Epithelial cell of proximal tubule (primary cell): ENCODE measurements around the gene ST8SIA2. TPM values are rescaled to one million over a fixed set of nuclear protein-coding genes. Genes with fewer than 3 reads are reported as not detected.

Source experiments
- DNase-seq: peaks from one replicate; pipeline ENCODE4 v3.0.0-alpha.2; 2011; ENCODE audit warnings: low read depth
- H3K4me3 ChIP-seq: 2 replicates; pipeline ENCODE4 v1.5.1; 2011; ENCODE audit warnings: low read depth, mild to moderate bottlenecking, low read length
- CTCF ChIP-seq: conservative IDR thresholded peaks from 2 replicates; pipeline ENCODE4 v1.5.1; 2012; ENCODE audit warnings: low read depth, mild to moderate bottlenecking, low read length
- total RNA-seq: library from RNA; depleted of rRNA; stranded (reverse); fragments of >200 nt; gene quantifications from 2 replicates; pipeline ENCODE4 v1.2.3, GENCODE V29; 2015

Gene ST8SIA2
- total RNA-seq, 1 donor from 2014 or later = 6.3 TPM

GRCh38 chr15:92413510-92413909 is 19.8 kb downstream of the ST8SIA2 start:
- no peak overlapping the region for H3K4me3 ChIP-seq
- no peak for TF ChIP-seq CTCF
- DNase-seq = no peak

GRCh38 chr15:92415639-92416297 is 22.1 kb downstream of the ST8SIA2 start:
- no peak for DNase-seq
- no peak overlapping the region for H3K4me3 ChIP-seq
- no peak for TF ChIP-seq CTCF

- no peak for TF ChIP-seq CTCF
- H3K4me3 ChIP-seq = no peak overlapping the region
- no peak for DNase-seq
These were observed 22.9 kb downstream of the ST8SIA2 start for GRCh38 chr15:92416557-92416956.

GRCh38 chr15:92417716-92418115 is 24.0 kb downstream of the ST8SIA2 start:
- no peak for TF ChIP-seq CTCF
- no peak for DNase-seq
- H3K4me3 ChIP-seq = no peak overlapping the region

GRCh38 chr15:92418864-92419263 is 25.2 kb downstream of the ST8SIA2 start:
- H3K4me3 ChIP-seq = no peak overlapping the region
- no peak for DNase-seq
- no peak for TF ChIP-seq CTCF

- no peak overlapping the region for H3K4me3 ChIP-seq
- no peak for TF ChIP-seq CTCF
- no peak for DNase-seq
These were observed 28.3 kb downstream of the ST8SIA2 start for GRCh38 chr15:92421976-92422375.

- DNase-seq = no peak
These were observed 32.0 kb downstream of the ST8SIA2 start for GRCh38 chr15:92425578-92426225.

More at GRCh38 chr15:92425578-92426225, 32.0 kb downstream of the ST8SIA2 start:
- H3K4me3 ChIP-seq = no peak overlapping the region
- no peak for TF ChIP-seq CTCF
